ENCODE results near the gene TMEM109.

Gene TMEM109

DNA sequence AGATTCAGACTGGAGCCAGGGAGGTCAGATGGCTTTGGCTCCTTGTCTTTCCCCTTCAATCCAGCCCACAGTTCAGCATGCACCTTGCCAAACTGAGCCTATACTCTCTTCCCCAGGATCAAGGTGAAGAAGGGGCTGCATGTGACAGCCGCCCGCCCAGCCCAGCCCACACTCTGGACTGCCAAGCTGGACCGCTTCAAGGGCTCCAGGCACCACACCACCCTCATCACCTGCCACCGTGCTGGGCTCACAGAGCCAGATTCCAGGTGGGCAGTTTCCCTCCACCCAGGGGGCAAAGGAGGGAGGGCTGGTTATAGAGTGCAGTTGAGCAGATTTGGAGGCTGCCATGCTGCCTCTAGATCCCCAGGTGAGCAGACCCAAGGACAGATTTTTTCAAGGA, 16.4 kb downstream of the TMEM109 start:
- H3K4me1 ChIP-seq (ENCODE audit: low read depth, poor library complexity, severe bottlenecking) = peaks cover 6% of the 10 kb centered on the region
- no peak for TF ChIP-seq CTCF (conservative IDR thresholded peaks at IDR 0.05; ENCODE audit: low read depth, low read length)
- no peak overlapping the region for H3K9ac ChIP-seq
- H3K4me3 ChIP-seq (IDR thresholded peaks at IDR 0.05; ENCODE audit: insufficient read depth, low read depth, low read length) = no peak overlapping the region
- H3K27me3 ChIP-seq (ENCODE audit: insufficient read depth, low read depth) = no peaks in the 10 kb centered on the region; the same call in 1 of the 2 replicates
- no peak overlapping the region for H2AFZ ChIP-seq (ENCODE audit: low read depth)
- H3K79me2 ChIP-seq (ENCODE audit: insufficient read depth, low read depth) = no peaks in the 10 kb centered on the region
- H4K20me1 ChIP-seq (ENCODE audit: insufficient read depth) = no peaks in the 10 kb centered on the region
- no peaks in the 10 kb centered on the region for H3K36me3 ChIP-seq (ENCODE audit: insufficient read depth)
- no peak overlapping the region for H3K4me2 ChIP-seq
- H3K27ac ChIP-seq = no peak overlapping the region

- no peaks in the 10 kb centered on the region for H3K36me3 ChIP-seq (ENCODE audit: insufficient read depth)
- no peak for TF ChIP-seq CTCF (conservative IDR thresholded peaks at IDR 0.05; ENCODE audit: low read depth, low read length)
- H3K27ac ChIP-seq = no peak overlapping the region
- H4K20me1 ChIP-seq (ENCODE audit: insufficient read depth) = no peaks in the 10 kb centered on the region
- no peaks in the 10 kb centered on the region for H3K27me3 ChIP-seq (ENCODE audit: insufficient read depth, low read depth)
- no peak overlapping the region for H2AFZ ChIP-seq (ENCODE audit: low read depth)
- no peaks in the 10 kb centered on the region for H3K4me1 ChIP-seq (ENCODE audit: low read depth, poor library complexity, severe bottlenecking)
- no peak overlapping the region for H3K9ac ChIP-seq
- H3K4me3 ChIP-seq (IDR thresholded peaks at IDR 0.05; ENCODE audit: insufficient read depth, low read depth, low read length) = no peak overlapping the region
- no peaks in the 10 kb centered on the region for H3K79me2 ChIP-seq (ENCODE audit: insufficient read depth, low read depth)
- H3K4me2 ChIP-seq = no peak overlapping the region
Measured at GRCh38 chr11:60931917-60932316, 18.0 kb downstream of the TMEM109 start.

GRCh38 chr11:60932605-60933356, 18.8 kb downstream of the TMEM109 start:
- Histone ChIP-seq H2AFZ (ENCODE audit: low read depth) (no peak overlapping the region), H3K36me3 (ENCODE audit: insufficient read depth) (no peaks in the 10 kb centered on the region), H4K20me1 (ENCODE audit: insufficient read depth) (no peaks in the 10 kb centered on the region), H3K4me2 (no peak overlapping the region), H3K4me1 (ENCODE audit: low read depth, poor library complexity, severe bottlenecking) (no peaks in the 10 kb centered on the region), H3K27me3 (ENCODE audit: insufficient read depth, low read depth) (no peaks in the 10 kb centered on the region; the same call in 1 of the 2 replicates), H3K4me3 (IDR thresholded peaks at IDR 0.05; ENCODE audit: insufficient read depth, low read depth, low read length) (no peak overlapping the region), H3K27ac (no peak overlapping the region), H3K9ac (no peak overlapping the region), H3K79me2 (ENCODE audit: insufficient read depth, low read depth) (no peaks in the 10 kb centered on the region)
- TF ChIP-seq CTCF (conservative IDR thresholded peaks at IDR 0.05; ENCODE audit: low read depth, low read length) = no peak

DNA sequence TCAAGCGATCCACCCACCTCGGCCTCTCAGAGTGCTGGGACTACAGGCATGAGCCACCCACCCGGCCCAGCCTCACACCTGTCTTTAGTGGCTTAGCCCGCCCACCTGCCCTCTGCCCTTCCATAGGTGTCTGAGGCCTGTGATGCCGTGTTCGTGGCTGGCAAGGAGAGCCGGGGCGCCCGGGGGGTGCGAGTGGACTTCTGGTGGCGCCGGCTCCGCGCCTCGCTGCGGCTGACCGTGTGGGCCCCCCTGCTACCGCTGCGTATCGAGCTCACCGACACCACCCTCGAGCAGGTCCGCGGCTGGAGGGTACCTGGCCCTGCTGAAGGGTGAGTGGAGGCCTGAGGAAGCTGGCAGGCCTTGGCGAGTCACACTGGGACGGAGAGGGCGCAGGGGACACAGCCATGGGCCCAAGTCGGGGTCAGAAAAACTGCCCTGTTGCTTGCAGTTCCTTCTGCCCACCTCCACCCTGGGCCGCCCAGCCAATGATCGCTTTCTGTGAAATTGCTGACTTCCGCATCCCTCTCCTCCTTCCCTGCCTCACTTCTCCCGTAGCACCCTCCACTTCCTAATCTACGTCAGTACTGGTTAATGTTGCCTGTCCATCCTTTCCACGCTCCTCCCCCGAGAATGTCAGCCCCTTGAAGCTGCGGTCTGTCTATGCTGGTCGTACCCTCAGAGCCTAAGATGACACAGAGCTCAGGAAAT, 19.6 kb downstream of the TMEM109 start:
- no peak overlapping the region for H3K4me3 ChIP-seq (IDR thresholded peaks at IDR 0.05; ENCODE audit: insufficient read depth, low read depth, low read length)
- no peaks in the 10 kb centered on the region for H3K36me3 ChIP-seq (ENCODE audit: insufficient read depth)
- H3K27ac ChIP-seq = no peak overlapping the region
- H3K27me3 ChIP-seq (ENCODE audit: insufficient read depth, low read depth) = no peaks in the 10 kb centered on the region; the same call in 1 of the 2 replicates
- H3K4me2 ChIP-seq = no peak overlapping the region
- no peak overlapping the region for H2AFZ ChIP-seq (ENCODE audit: low read depth)
- TF ChIP-seq CTCF (conservative IDR thresholded peaks at IDR 0.05; ENCODE audit: low read depth, low read length) = no peak
- no peaks in the 10 kb centered on the region for H3K4me1 ChIP-seq (ENCODE audit: low read depth, poor library complexity, severe bottlenecking)
- no peaks in the 10 kb centered on the region for H3K79me2 ChIP-seq (ENCODE audit: insufficient read depth, low read depth)
- no peaks in the 10 kb centered on the region for H4K20me1 ChIP-seq (ENCODE audit: insufficient read depth)
- no peak overlapping the region for H3K9ac ChIP-seq

All from KMS-11 (cell line).